ENCODE results near the gene CAMTA1. TPM values are rescaled to one million over a fixed set of nuclear protein-coding genes. Genes with fewer than 3 reads are reported as not detected.

The CAMTA1 gene
- total RNA-seq, 4 donors from 2014 or later: 86.3 to 170 (median 132) TPM

DNA sequence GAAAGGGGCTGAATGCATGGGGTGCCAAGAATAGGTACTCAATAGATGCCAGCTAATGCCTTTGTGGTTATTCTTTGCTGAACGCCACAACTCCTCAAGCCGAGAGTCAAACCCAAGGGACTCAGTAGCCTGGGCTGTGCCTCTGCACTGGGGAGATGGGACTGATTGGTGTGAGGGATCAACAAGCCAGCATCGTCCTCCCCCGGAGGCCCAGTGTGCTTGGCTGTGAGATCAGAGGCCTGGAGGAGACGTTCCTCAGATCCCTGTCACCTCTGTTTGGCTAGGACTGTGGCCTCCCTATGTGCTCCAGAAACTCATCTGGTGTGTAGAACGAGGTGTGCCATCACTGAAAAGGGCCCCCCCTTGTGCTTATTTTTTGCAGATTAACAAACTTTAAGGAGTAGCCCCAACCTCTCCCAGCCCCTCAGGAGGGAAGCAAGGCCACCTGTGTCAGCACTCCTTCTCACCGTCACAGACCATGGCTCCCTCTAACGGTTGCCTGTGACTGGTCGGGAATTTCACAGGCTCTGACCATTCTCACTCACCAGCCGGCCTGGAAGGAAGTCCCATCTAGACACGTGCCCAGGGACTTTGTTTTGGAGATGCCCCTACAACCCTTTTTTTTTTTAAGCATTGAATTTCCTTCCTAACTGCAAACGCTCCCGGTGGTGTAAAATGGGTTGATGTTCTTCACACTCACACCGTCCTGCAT is 791.8 kb downstream of the CAMTA1 start:
- 48% methylated on average over 10 of the region's 14 CpGs; no CpG with 5 or more reads in 1 of the 2 donors for WGBS, 2 donors (ENCODE audit: low coverage in 1 of 2)
- H3K4me3 ChIP-seq: no peak overlapping the region
- H3K4me1 ChIP-seq: peaks cover 0 to 14% (median 6%) of the 10 kb centered on the region in 3 donors
- H3K27ac ChIP-seq: no peak overlapping the region
- no peaks in the 10 kb centered on the region for H3K36me3 ChIP-seq
- peaks cover 12% of the 10 kb centered on the region for H3K27me3 ChIP-seq
- no peaks in the 10 kb centered on the region for H3K9me3 ChIP-seq
- no peak for TF ChIP-seq POLR2A (IDR thresholded peaks at IDR 0.05)
- TF ChIP-seq, protein P1, sequence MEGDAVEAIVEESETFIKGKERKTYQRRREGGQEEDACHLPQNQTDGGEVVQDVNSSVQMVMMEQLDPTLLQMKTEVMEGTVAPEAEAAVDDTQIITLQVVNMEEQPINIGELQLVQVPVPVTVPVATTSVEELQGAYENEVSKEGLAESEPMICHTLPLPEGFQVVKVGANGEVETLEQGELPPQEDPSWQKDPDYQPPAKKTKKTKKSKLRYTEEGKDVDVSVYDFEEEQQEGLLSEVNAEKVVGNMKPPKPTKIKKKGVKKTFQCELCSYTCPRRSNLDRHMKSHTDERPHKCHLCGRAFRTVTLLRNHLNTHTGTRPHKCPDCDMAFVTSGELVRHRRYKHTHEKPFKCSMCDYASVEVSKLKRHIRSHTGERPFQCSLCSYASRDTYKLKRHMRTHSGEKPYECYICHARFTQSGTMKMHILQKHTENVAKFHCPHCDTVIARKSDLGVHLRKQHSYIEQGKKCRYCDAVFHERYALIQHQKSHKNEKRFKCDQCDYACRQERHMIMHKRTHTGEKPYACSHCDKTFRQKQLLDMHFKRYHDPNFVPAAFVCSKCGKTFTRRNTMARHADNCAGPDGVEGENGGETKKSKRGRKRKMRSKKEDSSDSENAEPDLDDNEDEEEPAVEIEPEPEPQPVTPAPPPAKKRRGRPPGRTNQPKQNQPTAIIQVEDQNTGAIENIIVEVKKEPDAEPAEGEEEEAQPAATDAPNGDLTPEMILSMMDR (IDR thresholded peaks at IDR 0.05): peak in 1 of 4 experiments; percentile 20
- no peak for ATAC-seq

DNA sequence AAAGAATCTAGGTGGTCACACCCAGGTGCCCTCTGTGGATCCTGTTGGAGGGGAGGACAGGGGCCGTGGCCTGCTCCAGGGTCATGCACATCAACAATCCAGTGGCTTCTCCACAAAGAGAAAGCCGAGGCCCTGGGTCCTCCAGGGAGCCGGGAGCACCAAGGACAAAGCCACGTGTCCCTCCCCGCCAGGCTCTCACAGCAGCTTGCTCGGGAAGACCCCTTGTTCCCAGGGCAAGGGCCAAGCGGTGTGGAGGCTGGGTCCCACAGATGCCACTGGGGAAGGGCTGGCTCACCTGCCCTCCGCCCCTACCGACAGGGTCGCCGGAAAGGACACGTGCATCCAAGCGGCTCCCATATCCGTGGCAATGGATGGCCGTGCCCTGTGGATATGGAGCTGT is 793.0 kb downstream of the CAMTA1 start:
- Histone ChIP-seq H3K9me3 (no peaks in the 10 kb centered on the region), H3K4me1 (peaks cover 0 to 14% (median 6%) of the 10 kb centered on the region in 3 donors), H3K27me3 (peaks cover 12% of the 10 kb centered on the region), H3K4me3 (no peak overlapping the region), H3K27ac (no peak overlapping the region), H3K36me3 (no peaks in the 10 kb centered on the region)
- no peak for TF ChIP-seq POLR2A (IDR thresholded peaks at IDR 0.05)
- TF ChIP-seq EP300 (IDR thresholded peaks at IDR 0.05): no peak
- TF ChIP-seq, protein P1 (IDR thresholded peaks at IDR 0.05): no peak
- TF ChIP-seq POLR2AphosphoS5 (IDR thresholded peaks at IDR 0.05): no peak
- WGBS, 2 donors (ENCODE audit: low coverage in 1 of 2): 100% methylated on average over 6 of the region's 15 CpGs; no CpG with 5 or more reads in 1 of the 2 donors
- no peak for ATAC-seq

DNA sequence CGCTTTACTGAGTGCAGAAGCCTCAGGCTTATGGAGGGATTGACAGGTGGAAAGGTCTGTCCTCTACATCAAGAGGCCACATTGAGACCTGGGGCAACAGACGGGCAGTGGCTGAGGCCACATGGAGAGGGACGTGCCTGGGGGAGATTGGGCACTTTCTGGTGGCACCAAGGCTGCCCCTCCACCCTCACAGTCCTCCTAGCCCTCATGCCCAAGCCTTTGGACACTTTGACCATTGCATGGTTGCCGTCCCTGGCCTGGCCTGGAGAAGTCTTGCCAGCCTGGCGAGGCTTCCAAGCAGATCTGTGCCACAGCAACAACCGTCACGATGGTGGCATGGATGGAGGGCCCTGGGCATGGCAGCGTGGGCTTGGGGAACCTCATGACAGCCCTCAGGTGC is 793.8 kb downstream of the CAMTA1 start:
- TF ChIP-seq, protein P1 (IDR thresholded peaks at IDR 0.05): no peak
- TF ChIP-seq POLR2A (IDR thresholded peaks at IDR 0.05) (no peak), POLR2AphosphoS5 (IDR thresholded peaks at IDR 0.05) (no peak), EP300 (IDR thresholded peaks at IDR 0.05) (no peak)
- Histone ChIP-seq H3K27me3 (peaks cover 12% of the 10 kb centered on the region), H3K27ac (no peak overlapping the region), H3K4me1 (peaks cover 0 to 10% (median 6%) of the 10 kb centered on the region in 3 donors), H3K36me3 (no peaks in the 10 kb centered on the region), H3K9me3 (no peaks in the 10 kb centered on the region), H3K4me3 (no peak overlapping the region)
- no peak for ATAC-seq
- WGBS, 2 donors (ENCODE audit: low coverage in 1 of 2): 100% methylated on average over 2 of the region's 8 CpGs; no CpG with 5 or more reads in 1 of the 2 donors

DNA sequence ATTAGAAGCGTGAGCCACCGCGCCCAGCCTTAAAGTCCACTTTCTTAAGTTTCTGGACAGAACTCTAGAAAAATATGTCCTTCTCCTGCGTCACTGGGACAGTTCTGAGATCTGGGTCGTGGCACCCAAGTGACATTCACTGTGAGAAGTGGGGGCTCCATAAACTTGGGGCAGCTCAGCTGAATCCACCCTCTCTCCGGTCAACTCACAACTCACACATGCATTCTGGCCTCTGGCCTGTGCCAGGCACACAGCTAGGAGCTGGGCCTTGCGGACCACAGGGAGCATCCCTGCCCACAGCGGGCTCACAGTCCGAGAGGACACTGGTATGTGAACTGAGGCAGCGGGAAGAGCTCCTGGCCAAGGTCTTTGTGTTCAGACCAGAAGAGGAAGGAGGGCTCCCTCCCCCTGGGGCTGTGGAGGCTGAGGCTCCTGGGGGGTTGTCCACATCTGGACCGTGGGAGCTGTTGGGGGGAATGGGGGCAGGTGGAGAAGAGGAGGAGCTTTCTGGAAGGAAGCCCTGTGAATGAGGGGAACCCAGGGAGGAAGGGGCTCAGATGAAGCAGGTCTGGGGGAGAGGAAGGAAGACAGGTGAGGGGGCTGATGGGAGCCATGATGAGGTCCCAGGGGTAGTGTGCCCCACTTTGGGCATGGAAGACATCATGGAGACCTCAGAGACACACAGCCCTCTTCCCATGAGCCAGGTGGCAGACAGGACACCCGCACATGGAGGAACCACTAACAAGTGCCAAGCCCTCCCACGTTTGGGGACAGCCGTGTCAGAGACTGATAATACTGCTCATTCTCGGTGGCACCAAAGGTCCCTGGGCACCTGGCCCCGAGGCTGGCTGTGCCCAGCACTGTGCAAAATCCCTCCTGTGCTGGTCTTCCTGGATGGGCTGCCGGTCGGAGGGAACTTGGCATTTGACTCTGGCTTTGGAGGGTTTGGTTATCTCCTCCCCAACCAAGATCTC is 794.9 kb downstream of the CAMTA1 start:
- H3K27ac ChIP-seq: no peak overlapping the region
- WGBS, 2 donors (ENCODE audit: low coverage in 1 of 2): 0 to 96% methylated on average over 1 to 4 of the region's 18 CpGs

More for the DNA sequence above, 794.9 kb downstream of the CAMTA1 start:
- Histone ChIP-seq H3K4me3 (no peak overlapping the region), H3K36me3 (no peaks in the 10 kb centered on the region), H3K9me3 (no peaks in the 10 kb centered on the region), H3K4me1 (no peaks in the 10 kb centered on the region), H3K27me3 (peaks cover 12% of the 10 kb centered on the region)
- no peak for ATAC-seq
- TF ChIP-seq, protein P1 (IDR thresholded peaks at IDR 0.05): no peak
- TF ChIP-seq POLR2A (IDR thresholded peaks at IDR 0.05) (no peak), EP300 (IDR thresholded peaks at IDR 0.05) (no peak), POLR2AphosphoS5 (IDR thresholded peaks at IDR 0.05) (no peak)
